Stomach smooth muscle (tissue), 2 donors: ENCODE measurements around the gene MBP.

ENCODE experiments used
- H3K27ac ChIP-seq: one replicate; pipeline ENCODE4 v1.7.0; 2013; ENCODE audit warnings: mild to moderate bottlenecking, low read length, inconsistent platforms
- H3K27me3 ChIP-seq, 2 donors: one replicate each; pipeline ENCODE4 v1.7.0; 2013; ENCODE audit warnings: low read length in 2 of 2; ENCODE audit not compliant: insufficient read depth in 2 of 2, control insufficient read depth in 1 of 2
- H3K36me3 ChIP-seq, 2 donors: one replicate each; pipeline ENCODE4 v1.7.0; 2013; ENCODE audit warnings: low read length in 2 of 2; ENCODE audit not compliant: control insufficient read depth in 2 of 2, insufficient read depth in 2 of 2
- H3K4me1 ChIP-seq: one replicate; pipeline ENCODE4 v1.7.0; 2013; ENCODE audit warnings: low read length; ENCODE audit not compliant: control insufficient read depth, insufficient read depth
- H3K4me3 ChIP-seq, 2 donors: one replicate each; pipeline ENCODE4 v1.7.0; 2013; ENCODE audit warnings: low read length in 2 of 2
- H3K9ac ChIP-seq, 2 donors: one replicate each; pipeline ENCODE4 v1.7.0; 2013; ENCODE audit warnings: low read length in 2 of 2, mild to moderate bottlenecking in 1 of 2
- H3K9me3 ChIP-seq, 2 donors: one replicate each; pipeline ENCODE4 v1.7.0; 2013; ENCODE audit warnings: low read length in 2 of 2; ENCODE audit not compliant: control insufficient read depth in 2 of 2
- donor health status: healthy.
- donor health status: Pancreatic carcinoma.

Gene MBP

DNA sequence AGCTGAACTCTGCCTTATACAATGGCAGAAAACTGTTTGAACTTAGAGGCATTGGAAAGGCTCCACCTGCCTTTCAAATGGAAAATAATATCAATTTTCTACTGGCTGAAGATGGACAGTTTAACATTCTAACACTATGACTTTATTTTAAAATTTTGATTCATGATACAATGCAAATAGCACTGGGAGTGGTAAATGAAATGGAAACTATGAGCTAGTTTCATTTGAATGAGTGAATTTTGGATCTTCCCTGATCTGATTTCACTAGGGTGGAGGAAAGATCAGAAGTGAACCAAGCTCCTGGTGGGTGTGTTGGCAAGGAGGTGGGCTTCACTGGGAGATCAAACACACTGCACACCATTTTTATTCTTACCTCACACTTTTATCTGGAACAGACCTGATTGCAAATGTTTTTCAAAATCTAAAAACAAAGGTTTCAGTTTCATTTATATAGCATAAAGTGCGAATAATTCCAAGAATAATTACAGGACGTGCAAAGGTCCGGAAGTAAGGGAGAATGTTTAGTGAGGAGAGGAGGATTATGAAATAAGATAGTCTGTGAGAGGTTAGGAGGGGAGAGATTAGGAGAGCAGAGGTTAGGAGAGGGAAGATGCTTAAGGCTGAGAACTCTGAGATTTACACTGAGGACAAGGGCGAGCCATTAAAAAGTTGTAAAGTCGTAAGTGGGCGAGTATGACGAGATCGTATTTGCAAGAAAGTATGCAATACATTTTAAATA is 18.6 kb upstream of the MBP start:
- H3K4me3 ChIP-seq = no peak overlapping the region
- no peaks in the 10 kb centered on the region for H3K36me3 ChIP-seq
- H3K9me3 ChIP-seq = no peaks in the 10 kb centered on the region
- H3K27ac ChIP-seq = no peak overlapping the region
- no peak overlapping the region for H3K9ac ChIP-seq
- peaks cover 2% of the 10 kb centered on the region for H3K4me1 ChIP-seq
- H3K27me3 ChIP-seq = no peaks in the 10 kb centered on the region

DNA sequence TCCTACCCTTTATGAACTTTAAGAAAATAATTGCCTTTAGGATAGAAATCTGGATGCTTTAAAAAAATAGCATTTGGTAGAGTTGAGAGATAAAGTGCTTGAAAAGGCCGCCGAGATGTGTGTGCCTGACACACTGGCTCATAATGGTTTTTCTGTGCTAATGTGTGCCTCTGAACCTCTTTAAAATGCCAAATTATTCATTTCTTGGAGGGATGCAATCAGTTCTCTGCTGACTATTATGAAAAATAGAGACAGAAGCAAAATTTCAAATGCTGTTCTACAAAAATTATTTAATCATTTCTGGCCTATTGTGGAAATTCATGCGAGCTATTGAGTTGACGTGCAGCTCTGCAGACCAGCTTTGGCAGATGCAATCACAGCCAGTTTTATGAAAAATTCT is 18.0 kb upstream of the MBP start:
- Histone ChIP-seq H3K4me1 (peaks cover 2% of the 10 kb centered on the region), H3K27ac (no peak overlapping the region), H3K9me3 (no peaks in the 10 kb centered on the region), H3K27me3 (no peaks in the 10 kb centered on the region), H3K36me3 (no peaks in the 10 kb centered on the region), H3K9ac (no peak overlapping the region), H3K4me3 (no peak overlapping the region)

DNA sequence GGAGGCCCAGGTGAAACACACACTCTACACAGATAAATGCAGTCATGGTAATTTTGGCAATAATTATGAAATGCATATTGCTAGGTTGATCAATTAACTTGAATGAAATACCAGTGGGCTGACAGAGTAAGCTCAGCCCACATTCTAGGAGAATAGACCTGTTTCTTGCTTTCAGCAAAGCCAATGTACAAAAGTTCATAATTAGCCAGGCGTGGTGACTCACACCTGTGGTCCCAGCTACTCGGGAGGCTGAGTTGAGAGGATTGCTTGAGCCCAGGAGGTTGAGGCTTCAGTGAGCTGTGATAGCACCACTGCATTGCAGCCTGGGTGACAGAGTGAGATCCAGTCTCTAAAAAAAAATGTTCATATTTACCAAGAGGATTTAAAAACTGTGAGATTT is 15.7 kb upstream of the MBP start:
- no peak overlapping the region for H3K4me3 ChIP-seq
- H3K27me3 ChIP-seq = no peaks in the 10 kb centered on the region
- H3K4me1 ChIP-seq = peaks cover 2% of the 10 kb centered on the region
- peaks cover 0 to 2% of the 10 kb centered on the region in 2 donors for H3K9me3 ChIP-seq
- H3K27ac ChIP-seq = no peak overlapping the region
- no peaks in the 10 kb centered on the region for H3K36me3 ChIP-seq
- no peak overlapping the region for H3K9ac ChIP-seq

DNA sequence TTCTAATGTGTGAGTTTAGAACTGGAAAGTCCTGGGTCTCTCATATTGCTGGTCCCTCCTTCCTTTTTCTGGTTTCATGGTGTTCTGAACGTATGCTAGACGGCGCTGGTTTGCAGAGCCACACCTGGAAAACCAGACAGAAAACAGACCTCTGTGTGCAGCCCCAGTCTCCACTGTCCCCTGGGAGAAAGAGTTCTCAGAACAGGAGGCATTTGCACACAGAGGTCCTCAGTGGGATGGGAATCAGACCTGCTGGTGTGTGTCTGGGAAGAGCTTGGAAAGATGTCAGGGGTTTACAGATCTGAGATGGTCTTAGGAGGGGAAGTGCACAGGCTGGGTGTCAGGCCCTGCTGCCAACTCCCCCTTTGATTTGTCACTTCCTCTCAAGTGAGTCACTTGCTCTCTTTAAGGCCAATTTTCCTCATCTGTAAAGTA is 14.9 kb upstream of the MBP start:
- Histone ChIP-seq H3K4me1 (peaks cover 2% of the 10 kb centered on the region), H3K36me3 (no peaks in the 10 kb centered on the region), H3K4me3 (no peak overlapping the region), H3K27ac (no peak overlapping the region), H3K9me3 (peaks cover 0 to 5% of the 10 kb centered on the region in 2 donors), H3K27me3 (no peaks in the 10 kb centered on the region), H3K9ac (no peak overlapping the region)

DNA sequence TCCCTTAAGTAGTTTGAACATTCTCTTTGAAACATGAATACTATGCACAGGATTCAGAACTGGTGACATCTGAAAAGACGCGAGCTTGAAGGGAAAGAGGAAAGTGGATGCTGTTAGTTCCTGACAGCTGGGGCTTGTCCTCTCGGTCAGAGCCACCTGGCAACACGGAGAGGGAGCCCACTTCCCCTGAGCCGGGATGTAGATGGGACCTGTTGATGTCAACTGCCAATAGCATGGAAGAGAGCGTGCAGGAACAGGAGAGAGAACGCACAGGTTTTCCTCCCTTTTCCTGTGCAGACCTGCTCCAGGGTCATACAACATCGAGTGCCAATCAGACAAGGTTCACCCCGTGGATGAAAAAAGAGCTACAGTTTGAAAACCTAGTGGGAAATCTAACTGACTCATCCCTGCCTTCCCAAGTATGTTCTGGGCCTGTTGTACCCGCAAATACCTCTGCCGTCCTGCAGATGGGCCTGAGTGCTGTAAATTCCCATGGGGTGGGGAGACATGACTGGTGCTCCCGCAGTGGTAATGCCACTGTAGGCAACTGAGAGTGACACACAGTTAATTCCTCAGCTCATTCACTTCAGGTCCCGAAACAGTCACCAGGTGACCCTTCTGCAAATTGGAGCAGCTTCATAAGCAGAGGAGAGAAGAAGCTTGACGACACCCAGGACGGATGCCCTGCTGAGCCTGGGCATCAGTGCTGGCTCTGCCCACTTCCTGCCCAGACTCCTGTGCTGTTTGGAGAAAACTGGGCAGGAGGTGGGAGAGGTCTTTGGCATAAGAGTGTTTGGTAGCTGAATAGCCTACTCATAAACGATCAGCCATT is 13.9 kb upstream of the MBP start:
- no peaks in the 10 kb centered on the region for H3K27me3 ChIP-seq
- peaks cover 0 to 5% of the 10 kb centered on the region in 2 donors for H3K9me3 ChIP-seq
- H3K9ac ChIP-seq = no peak overlapping the region
- H3K36me3 ChIP-seq = no peaks in the 10 kb centered on the region
- peaks cover 2% of the 10 kb centered on the region for H3K4me1 ChIP-seq
- no peak overlapping the region for H3K4me3 ChIP-seq
- no peak overlapping the region for H3K27ac ChIP-seq

DNA sequence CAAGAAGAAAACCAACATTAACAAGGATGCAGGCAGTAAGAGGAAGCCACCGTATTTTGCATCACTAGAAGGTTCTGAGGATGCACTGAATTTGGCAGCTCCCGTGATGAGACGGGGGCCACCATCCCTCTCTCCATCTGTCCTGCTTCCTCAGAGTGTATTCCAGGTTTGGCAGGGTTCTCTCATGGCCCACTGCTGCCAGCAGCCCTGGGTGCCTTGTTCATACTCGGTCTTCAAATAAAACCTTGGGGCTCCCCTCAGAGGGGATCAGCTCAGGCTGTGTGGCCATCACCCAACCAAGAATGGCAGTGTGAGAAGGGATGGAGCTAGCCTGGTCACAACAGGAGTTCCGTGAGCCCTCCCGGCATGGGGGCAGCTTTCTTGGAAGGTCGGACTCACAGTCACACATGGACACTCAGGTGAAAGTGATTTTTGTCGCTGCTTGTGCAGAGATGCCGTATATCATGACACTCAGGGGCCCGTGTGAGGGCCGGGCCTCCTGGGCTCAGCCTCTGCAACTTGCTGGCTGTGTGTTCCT is 12.8 kb upstream of the MBP start:
- Histone ChIP-seq H3K9me3 (peaks cover 0 to 5% of the 10 kb centered on the region in 2 donors), H3K36me3 (no peaks in the 10 kb centered on the region), H3K27ac (no peak overlapping the region), H3K27me3 (no peaks in the 10 kb centered on the region), H3K9ac (no peak overlapping the region), H3K4me3 (no peak overlapping the region), H3K4me1 (peaks cover 7% of the 10 kb centered on the region)

DNA sequence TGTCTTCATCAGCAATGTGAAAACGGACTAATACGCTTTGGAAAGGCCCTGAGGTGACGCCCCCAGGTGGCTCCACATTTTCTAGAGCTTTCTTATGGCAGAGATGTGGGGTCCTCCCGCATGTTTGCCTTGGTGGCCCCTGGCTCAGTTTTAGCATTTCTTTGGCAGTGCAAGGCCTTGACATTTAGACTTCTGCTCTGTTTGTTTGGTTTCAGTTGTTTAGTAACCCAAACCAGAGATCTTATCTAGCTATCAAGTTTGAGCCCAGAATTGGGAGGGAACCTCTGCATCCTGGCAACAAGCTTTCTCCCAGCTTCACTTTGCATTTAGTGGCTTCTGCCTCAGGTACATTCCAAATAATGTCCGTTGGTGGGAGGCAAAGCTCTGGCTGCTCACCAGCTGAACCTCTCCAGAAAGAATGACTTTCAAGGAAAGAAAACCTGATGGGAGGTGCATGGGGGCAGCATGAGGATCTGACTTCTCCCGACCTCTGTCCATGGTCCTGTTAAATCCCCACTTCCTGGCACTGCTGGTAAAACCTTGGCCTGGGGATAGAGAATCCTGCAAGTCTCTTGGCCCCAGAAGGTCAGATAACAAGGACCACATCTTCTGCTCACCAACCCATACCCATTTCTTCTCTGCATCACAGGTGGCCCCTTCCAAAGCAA is 12.0 kb upstream of the MBP start:
- Histone ChIP-seq H3K9ac (no peak overlapping the region), H3K4me1 (peaks cover 8% of the 10 kb centered on the region), H3K27me3 (no peaks in the 10 kb centered on the region), H3K27ac (no peak overlapping the region), H3K4me3 (no peak overlapping the region), H3K36me3 (no peaks in the 10 kb centered on the region), H3K9me3 (peaks cover 0 to 5% of the 10 kb centered on the region in 2 donors)

DNA sequence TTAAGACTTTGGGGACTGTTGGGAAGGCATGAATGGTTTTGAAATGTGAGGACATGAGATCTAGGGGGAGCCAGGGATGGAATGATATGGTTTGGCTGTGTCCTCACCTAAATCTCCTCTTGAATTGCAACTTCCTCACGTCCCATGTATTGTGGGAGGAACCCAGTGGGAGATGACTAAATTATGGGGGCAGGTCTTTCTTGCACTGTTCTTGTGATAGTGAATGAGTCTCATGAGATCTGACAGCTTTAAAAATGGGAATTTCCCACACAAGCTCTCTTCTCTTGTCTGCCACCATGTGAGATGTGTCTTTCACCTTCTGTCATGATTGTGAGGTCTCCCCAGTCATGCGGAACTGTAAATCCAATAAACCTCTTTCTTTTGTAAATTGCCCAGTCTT is 11.5 kb upstream of the MBP start:
- H3K4me3 ChIP-seq = no peak overlapping the region

DNA sequence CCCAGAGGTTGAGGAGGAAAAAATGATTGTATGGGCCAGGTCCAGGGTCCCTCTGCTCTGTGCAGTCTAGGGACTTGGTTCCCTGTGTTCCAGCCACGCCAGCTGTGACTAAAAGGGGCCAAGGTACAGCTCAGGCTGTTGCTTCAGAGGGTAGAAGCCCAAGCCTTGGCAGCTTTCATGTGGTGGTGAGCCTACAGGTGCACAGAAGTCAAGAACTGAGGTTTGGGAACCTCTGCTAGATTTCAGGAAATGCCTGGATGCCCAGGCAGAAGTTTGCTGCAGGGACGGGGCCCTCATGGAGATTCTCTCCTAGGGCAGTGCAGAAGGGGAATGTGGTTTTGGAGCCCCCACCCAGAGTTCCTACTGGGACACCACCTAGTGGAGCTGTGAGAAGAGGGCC is 10.6 kb upstream of the MBP start:
- Histone ChIP-seq H3K27ac (no peak overlapping the region), H3K36me3 (no peaks in the 10 kb centered on the region), H3K27me3 (no peaks in the 10 kb centered on the region), H3K9ac (no peak overlapping the region), H3K9me3 (peaks cover 0 to 5% of the 10 kb centered on the region in 2 donors), H3K4me1 (peaks cover 9% of the 10 kb centered on the region), H3K4me3 (no peak overlapping the region)

More for the DNA sequence above, 11.5 kb upstream of the MBP start:
- Histone ChIP-seq H3K4me1 (peaks cover 8% of the 10 kb centered on the region), H3K27ac (no peak overlapping the region), H3K27me3 (no peaks in the 10 kb centered on the region), H3K36me3 (no peaks in the 10 kb centered on the region), H3K9me3 (peaks cover 0 to 5% of the 10 kb centered on the region in 2 donors), H3K9ac (no peak overlapping the region)

DNA sequence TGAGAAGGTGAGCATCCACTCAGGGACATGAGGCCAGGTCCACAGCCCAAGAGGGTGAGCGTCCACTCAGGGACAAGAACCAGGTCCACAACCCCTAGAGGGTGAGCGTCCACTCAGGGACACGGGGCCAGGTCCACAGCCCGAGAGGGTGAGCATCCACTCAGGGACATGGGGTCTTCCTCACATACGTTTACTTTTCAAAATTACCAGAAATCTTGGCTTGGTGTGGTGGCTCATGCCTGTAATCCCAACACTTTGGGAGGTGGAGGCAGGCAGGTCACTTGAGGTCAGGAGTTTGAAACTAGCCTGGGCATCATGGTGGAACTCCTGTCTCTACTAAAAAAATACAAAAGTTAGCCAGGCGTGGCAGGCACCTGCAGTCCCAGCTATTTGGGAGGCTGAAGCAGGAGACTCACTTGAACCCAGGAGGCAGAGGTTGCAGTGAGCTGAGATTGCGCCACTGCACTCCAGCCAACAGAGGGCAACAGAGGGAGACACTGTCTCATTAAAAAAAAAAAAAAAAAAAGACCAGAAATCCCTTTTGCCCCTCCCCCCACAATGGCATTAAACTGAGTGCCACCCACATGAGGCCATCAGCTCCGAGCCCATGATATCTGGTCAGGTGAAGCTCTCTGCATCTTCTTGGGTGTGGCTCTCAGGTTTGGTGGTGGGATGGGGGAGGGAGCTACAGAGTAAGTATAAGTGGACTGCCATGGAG is 9.0 kb upstream of the MBP start:
- H3K27ac ChIP-seq = no peak overlapping the region
- H3K36me3 ChIP-seq = no peaks in the 10 kb centered on the region
- H3K9ac ChIP-seq = no peak overlapping the region
- H3K4me3 ChIP-seq = no peak overlapping the region
- peaks cover 0 to 5% of the 10 kb centered on the region in 2 donors for H3K9me3 ChIP-seq
- no peaks in the 10 kb centered on the region for H3K27me3 ChIP-seq
- H3K4me1 ChIP-seq = peaks cover 17% of the 10 kb centered on the region
